ENCODE measurements around the gene FHDC1.

The FHDC1 gene

GRCh38 chr4:152936446-152937335, 568 bp downstream of the FHDC1 start:
- no peaks in the 10 kb centered on the region for H3K27me3 ChIP-seq (ENCODE audit: low read length)
- H3K9ac ChIP-seq (ENCODE audit: low read length): peak overlapping the region; percentile 33; the same call in 1 of the 2 replicates
- H3K27ac ChIP-seq (ENCODE audit: low read depth, low read length): no peak overlapping the region

GRCh38 chr4:152937336-152938236, 1.5 kb downstream of the FHDC1 start:
- Histone ChIP-seq H3K9me3 (ENCODE audit: insufficient read depth, low read length) (no peaks in the 10 kb centered on the region), H2AFZ (ENCODE audit: low read depth, low read length, severe bottlenecking) (peak overlapping the region; percentile 30), H3K27ac (ENCODE audit: low read depth, low read length) (no peak overlapping the region), H3K4me2 (ENCODE audit: low read depth, low read length, poor library complexity, severe bottlenecking) (peak overlapping the region; percentile 89), H3F3A (ENCODE audit: insufficient read depth) (no peaks in the 10 kb centered on the region), H3K79me2 (ENCODE audit: insufficient read depth, low read length) (no peaks in the 10 kb centered on the region), H3K36me3 (ENCODE audit: low read length) (no peaks in the 10 kb centered on the region), H3K27me3 (ENCODE audit: low read length) (no peaks in the 10 kb centered on the region), H4K20me1 (ENCODE audit: low read depth, low read length) (no peaks in the 10 kb centered on the region; the same call in 1 of the 2 replicates), H3K4me3 (ENCODE audit: insufficient read depth, low read length, poor library complexity, severe bottlenecking) (peak overlapping the region; percentile 58), H3K9me2 (replicated peaks; ENCODE audit: insufficient read depth, low read length) (no peaks in the 10 kb centered on the region), H3K9ac (ENCODE audit: low read length) (peak overlapping the region; percentile 33; the same call in 1 of the 2 replicates)
- TF ChIP-seq EZH2phosphoT487 (conservative IDR thresholded peaks at IDR 0.05; ENCODE audit: low read length) (peak; percentile 85; the same call in 1 of the 2 replicates), CTCF (IDR thresholded peaks at IDR 0.05; ENCODE audit: insufficient read depth, low read length, poor library complexity, severe bottlenecking) (no peak)

More at GRCh38 chr4:152936446-152937335, 568 bp downstream of the FHDC1 start:
- TF ChIP-seq CTCF (IDR thresholded peaks at IDR 0.05; ENCODE audit: insufficient read depth, low read length, poor library complexity, severe bottlenecking) (no peak), EZH2phosphoT487 (conservative IDR thresholded peaks at IDR 0.05; ENCODE audit: low read length) (no peak)
- Histone ChIP-seq H3F3A (ENCODE audit: insufficient read depth) (no peaks in the 10 kb centered on the region), H3K9me2 (replicated peaks; ENCODE audit: insufficient read depth, low read length) (no peaks in the 10 kb centered on the region), H3K9me3 (ENCODE audit: insufficient read depth, low read length) (no peaks in the 10 kb centered on the region), H4K20me1 (ENCODE audit: low read depth, low read length) (no peaks in the 10 kb centered on the region; the same call in 1 of the 2 replicates), H2AFZ (ENCODE audit: low read depth, low read length, severe bottlenecking) (peak overlapping the region; percentile 30), H3K4me3 (ENCODE audit: insufficient read depth, low read length, poor library complexity, severe bottlenecking) (peak overlapping the region; percentile 58), H3K79me2 (ENCODE audit: insufficient read depth, low read length) (no peaks in the 10 kb centered on the region), H3K36me3 (ENCODE audit: low read length) (no peaks in the 10 kb centered on the region), H3K4me2 (ENCODE audit: low read depth, low read length, poor library complexity, severe bottlenecking) (peak overlapping the region; percentile 89)

- H4K20me1 ChIP-seq (ENCODE audit: low read depth, low read length): no peaks in the 10 kb centered on the region; the same call in 1 of the 2 replicates
- H3K9me3 ChIP-seq (ENCODE audit: insufficient read depth, low read length): no peaks in the 10 kb centered on the region
- TF ChIP-seq CTCF (IDR thresholded peaks at IDR 0.05; ENCODE audit: insufficient read depth, low read length, poor library complexity, severe bottlenecking): no peak
- TF ChIP-seq EZH2phosphoT487 (conservative IDR thresholded peaks at IDR 0.05; ENCODE audit: low read length): no peak
- no peak overlapping the region for H3K27ac ChIP-seq (ENCODE audit: low read depth, low read length)
- H3K9me2 ChIP-seq (replicated peaks; ENCODE audit: insufficient read depth, low read length): no peaks in the 10 kb centered on the region
- no peaks in the 10 kb centered on the region for H3F3A ChIP-seq (ENCODE audit: insufficient read depth)
- H2AFZ ChIP-seq (ENCODE audit: low read depth, low read length, severe bottlenecking): no peak overlapping the region
- H3K4me3 ChIP-seq (ENCODE audit: insufficient read depth, low read length, poor library complexity, severe bottlenecking): no peak overlapping the region
- H3K36me3 ChIP-seq (ENCODE audit: low read length): no peaks in the 10 kb centered on the region
- H3K9ac ChIP-seq (ENCODE audit: low read length): no peak overlapping the region
- H3K4me2 ChIP-seq (ENCODE audit: low read depth, low read length, poor library complexity, severe bottlenecking): peak overlapping the region; percentile 89
- H3K27me3 ChIP-seq (ENCODE audit: low read length): no peaks in the 10 kb centered on the region
- no peaks in the 10 kb centered on the region for H3K79me2 ChIP-seq (ENCODE audit: insufficient read depth, low read length)
Observed at GRCh38 chr4:152938237-152938947, 2.3 kb downstream of the FHDC1 start.
